Measurements from ENCODE around the gene CLDND2.
A peak's percentile ranks its signal among the peaks of the same experiment; 100 is the strongest.
"Not testable (repeated sequence)": the region's sequence is repeated elsewhere in the genome, so short reads cannot be mapped to it uniquely, and the experiment has no call there.

Gene CLDND2, protein sequence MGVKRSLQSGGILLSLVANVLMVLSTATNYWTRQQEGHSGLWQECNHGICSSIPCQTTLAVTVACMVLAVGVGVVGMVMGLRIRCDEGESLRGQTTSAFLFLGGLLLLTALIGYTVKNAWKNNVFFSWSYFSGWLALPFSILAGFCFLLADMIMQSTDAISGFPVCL

DNA sequence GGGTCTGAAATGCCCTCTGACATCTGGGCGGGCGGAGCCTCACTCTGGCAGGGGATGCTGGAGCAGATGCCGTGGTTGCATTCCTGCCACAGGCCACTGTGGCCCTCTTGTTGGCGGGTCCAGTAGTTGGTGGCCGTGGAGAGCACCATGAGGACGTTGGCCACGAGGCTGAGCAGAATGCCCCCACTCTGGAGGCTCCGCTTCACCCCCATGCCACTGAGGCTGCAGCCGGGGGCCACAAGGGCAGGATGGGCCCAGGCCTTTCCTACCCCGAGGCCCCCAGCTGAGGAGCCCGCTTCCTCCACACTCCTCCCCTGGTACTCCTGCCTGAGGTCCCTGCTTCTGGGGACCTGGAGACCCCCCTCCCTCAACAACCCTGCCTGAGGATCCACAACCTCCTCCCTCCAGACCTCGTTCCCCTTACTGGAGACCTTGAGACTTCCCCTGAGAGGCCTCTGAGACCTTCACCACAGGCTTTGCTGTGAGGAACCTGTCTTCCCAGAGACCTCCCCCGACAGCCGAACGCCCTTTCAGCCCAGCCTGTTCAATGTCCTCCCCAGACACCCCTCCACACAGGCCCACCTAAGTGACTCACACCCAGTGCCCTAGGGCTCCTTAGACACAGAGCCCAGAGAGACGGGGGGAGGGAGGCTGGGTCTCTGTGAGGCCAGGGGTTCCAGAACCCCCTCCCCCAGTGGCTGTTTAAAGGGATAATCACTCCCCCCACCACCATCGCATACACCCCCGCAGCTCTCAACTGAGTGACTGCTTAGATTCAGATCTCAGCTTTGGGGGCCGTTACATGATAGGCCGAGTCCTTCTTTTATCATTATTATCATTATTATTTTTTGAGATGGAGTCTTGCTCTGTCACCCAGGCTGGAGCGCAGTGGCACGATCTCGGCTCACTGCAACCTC lies at the start of gene CLDND2:
CLDND2 (minus strand) TSS at position 638 of the 917 bp plus-strand sequence; CDS start at position 212, 426 bp downstream.
- Histone ChIP-seq H3K27me3 (ENCODE audit: control insufficient read depth in 1 of 2, insufficient read depth in 2 of 2, low read length in 2 of 2) (peaks cover 0 to 2% of the 10 kb centered on the region in 2 donors), H3K9me3 (ENCODE audit: control insufficient read depth in 2 of 2, low read length in 2 of 2) (no peaks in the 10 kb centered on the region), H3K4me1 (ENCODE audit: control insufficient read depth, insufficient read depth, low read length) (peaks cover 32% of the 10 kb centered on the region), H3K9ac (ENCODE audit: low read length in 2 of 2) (peak within 1 kb of the TSS; percentile 72 to 74), H3K36me3 (ENCODE audit: control insufficient read depth in 2 of 2, insufficient read depth in 2 of 2, low read length in 2 of 2) (no peaks in the 10 kb centered on the region), H3K27ac (ENCODE audit: low read length) (peak within 1 kb of the TSS; percentile 55), H3K4me3 (ENCODE audit: low read length in 2 of 2) (peak within 1 kb of the TSS; percentile 79 to 91)

DNA sequence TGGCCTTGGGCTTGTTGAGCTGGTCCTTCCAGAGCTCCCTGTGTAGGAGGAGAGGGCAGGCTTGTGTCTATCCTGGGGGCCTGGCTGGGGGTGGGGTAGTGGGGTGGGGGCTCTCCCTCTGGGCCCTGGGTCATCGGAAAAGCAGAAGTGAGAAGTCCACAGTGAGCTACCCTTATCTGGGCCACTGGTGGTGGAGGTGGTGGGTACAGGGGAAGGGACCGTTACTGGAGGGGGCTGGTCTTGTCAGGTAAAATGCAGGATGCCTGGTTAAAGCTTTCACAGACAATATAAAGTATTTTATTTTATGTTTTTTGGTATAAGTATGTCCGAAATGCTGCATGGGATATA lies 49.0 kb upstream of the CLDND2 start:
- no peaks in the 10 kb centered on the region for H3K36me3 ChIP-seq (ENCODE audit: control insufficient read depth in 2 of 2, insufficient read depth in 2 of 2, low read length in 2 of 2)
- no peaks in the 10 kb centered on the region for H3K9me3 ChIP-seq (ENCODE audit: control insufficient read depth in 2 of 2, low read length in 2 of 2)
- no peaks in the 10 kb centered on the region for H3K4me1 ChIP-seq (ENCODE audit: control insufficient read depth, insufficient read depth, low read length)
- H3K27ac ChIP-seq (ENCODE audit: low read length) = no peak overlapping the region
- peaks cover 3 to 14% of the 10 kb centered on the region in 2 donors for H3K27me3 ChIP-seq (ENCODE audit: control insufficient read depth in 1 of 2, insufficient read depth in 2 of 2, low read length in 2 of 2)
- H3K9ac ChIP-seq (ENCODE audit: low read length in 2 of 2) = no peak overlapping the region
- H3K4me3 ChIP-seq (ENCODE audit: low read length in 2 of 2) = no peak overlapping the region

DNA sequence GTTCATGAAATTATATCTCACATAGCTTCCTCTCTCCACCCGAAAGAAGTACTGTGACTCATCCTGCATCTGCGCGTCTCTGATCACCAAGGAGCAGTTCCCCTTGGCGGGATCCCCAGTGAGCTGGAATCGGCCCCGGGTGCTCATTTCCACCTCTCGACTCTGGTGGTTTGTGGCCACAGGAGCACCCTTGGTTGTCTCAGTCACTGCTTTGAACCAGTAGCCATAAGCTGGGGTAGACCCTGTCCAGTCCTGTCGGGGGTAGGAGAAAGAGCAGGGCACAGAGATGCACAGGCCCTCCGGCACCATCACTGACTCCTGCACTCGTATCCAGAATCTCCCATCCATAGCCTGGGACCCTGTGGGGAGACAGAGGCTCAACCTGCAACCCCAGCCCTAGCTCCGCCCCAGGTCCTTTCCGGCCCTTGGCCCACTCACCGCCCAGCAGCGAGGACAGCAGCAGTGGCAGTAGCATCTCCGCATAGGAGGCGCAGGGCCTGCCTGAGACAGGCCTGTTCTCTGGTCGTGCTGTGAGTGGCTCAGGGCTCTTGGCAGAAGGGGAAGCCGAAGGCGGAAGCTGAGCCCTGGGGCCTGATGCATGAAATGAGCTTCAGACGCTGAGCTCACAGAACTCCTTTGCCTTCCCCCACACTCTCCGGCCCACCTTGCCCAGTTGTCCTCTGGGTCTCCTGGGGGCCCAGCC lies 48.5 kb upstream of the CLDND2 start, which contains the start of gene SIGLEC10:
SIGLEC10 (minus strand) TSS at position 536 of the 703 bp plus-strand sequence; CDS start at position 475, 61 bp downstream.
- Histone ChIP-seq H3K4me1 (ENCODE audit: control insufficient read depth, insufficient read depth, low read length) (no peaks in the 10 kb centered on the region), H3K4me3 (ENCODE audit: low read length in 2 of 2) (no peak within 1 kb of the TSS), H3K36me3 (ENCODE audit: control insufficient read depth in 2 of 2, insufficient read depth in 2 of 2, low read length in 2 of 2) (no peaks in the 10 kb centered on the region), H3K9me3 (ENCODE audit: control insufficient read depth in 2 of 2, low read length in 2 of 2) (no peaks in the 10 kb centered on the region), H3K27me3 (ENCODE audit: control insufficient read depth in 1 of 2, insufficient read depth in 2 of 2, low read length in 2 of 2) (peaks cover 3 to 14% of the 10 kb centered on the region in 2 donors), H3K27ac (ENCODE audit: low read length) (no peak within 1 kb of the TSS), H3K9ac (ENCODE audit: low read length in 2 of 2) (no peak within 1 kb of the TSS)

DNA sequence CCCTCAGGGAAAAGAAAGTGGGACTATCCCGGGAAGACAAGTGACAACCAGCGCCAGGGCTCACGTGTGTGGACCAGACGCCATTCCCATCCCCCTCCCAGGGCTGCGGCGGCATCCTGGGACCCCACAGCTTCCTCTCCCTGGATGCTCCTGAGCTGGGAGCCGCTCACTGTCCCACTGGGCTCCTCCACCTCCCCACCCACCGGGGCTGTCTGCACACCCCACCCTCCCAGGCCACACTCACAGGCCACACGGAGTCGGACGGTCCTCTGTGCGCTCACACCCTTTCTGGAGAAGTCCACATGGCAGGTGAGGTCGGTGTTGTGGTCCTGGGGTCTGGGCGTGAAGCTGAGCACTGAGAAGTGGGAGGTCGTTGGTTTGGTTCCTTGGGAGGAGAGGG lies 47.6 kb upstream of the CLDND2 start:
- not testable (repeated sequence) for H3K9ac ChIP-seq (ENCODE audit: low read length in 2 of 2); H3K27ac ChIP-seq (ENCODE audit: low read length); H3K36me3 ChIP-seq (ENCODE audit: control insufficient read depth in 2 of 2, insufficient read depth in 2 of 2, low read length in 2 of 2); H3K9me3 ChIP-seq (ENCODE audit: control insufficient read depth in 2 of 2, low read length in 2 of 2); H3K4me1 ChIP-seq (ENCODE audit: control insufficient read depth, insufficient read depth, low read length); H3K4me3 ChIP-seq (ENCODE audit: low read length in 2 of 2)
- peaks cover 3 to 12% of the 10 kb centered on the region in 2 donors for H3K27me3 ChIP-seq (ENCODE audit: control insufficient read depth in 1 of 2, insufficient read depth in 2 of 2, low read length in 2 of 2)

DNA sequence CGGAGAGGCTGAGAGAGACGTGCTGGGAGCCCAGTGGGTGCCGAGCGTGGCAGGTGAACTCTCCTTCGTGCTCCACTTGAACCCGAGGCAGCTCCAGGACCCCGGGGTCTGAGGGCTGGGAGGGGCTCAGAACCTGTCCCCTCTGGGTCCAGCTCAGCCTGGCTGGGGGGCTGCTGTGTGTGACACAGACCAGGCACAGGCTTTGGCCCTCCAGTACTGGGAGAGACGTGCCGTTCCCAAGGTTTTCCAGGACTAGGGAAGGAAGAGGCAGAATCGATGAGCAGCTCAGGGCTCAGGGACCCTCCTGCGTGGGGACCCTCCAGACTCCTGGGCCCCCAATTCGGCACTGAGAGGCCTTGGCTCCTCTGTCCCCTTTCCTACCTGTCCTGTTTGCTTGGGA lies 46.4 kb upstream of the CLDND2 start:
- no peak overlapping the region for H3K27ac ChIP-seq (ENCODE audit: low read length)
- H3K27me3 ChIP-seq (ENCODE audit: control insufficient read depth in 1 of 2, insufficient read depth in 2 of 2, low read length in 2 of 2) = peaks cover 4 to 7% of the 10 kb centered on the region in 2 donors
- H3K9me3 ChIP-seq (ENCODE audit: control insufficient read depth in 2 of 2, low read length in 2 of 2) = no peaks in the 10 kb centered on the region
- H3K4me1 ChIP-seq (ENCODE audit: control insufficient read depth, insufficient read depth, low read length) = no peaks in the 10 kb centered on the region
- H3K36me3 ChIP-seq (ENCODE audit: control insufficient read depth in 2 of 2, insufficient read depth in 2 of 2, low read length in 2 of 2) = no peaks in the 10 kb centered on the region
- H3K4me3 ChIP-seq (ENCODE audit: low read length in 2 of 2) = no peak overlapping the region
- no peak overlapping the region for H3K9ac ChIP-seq (ENCODE audit: low read length in 2 of 2)

DNA sequence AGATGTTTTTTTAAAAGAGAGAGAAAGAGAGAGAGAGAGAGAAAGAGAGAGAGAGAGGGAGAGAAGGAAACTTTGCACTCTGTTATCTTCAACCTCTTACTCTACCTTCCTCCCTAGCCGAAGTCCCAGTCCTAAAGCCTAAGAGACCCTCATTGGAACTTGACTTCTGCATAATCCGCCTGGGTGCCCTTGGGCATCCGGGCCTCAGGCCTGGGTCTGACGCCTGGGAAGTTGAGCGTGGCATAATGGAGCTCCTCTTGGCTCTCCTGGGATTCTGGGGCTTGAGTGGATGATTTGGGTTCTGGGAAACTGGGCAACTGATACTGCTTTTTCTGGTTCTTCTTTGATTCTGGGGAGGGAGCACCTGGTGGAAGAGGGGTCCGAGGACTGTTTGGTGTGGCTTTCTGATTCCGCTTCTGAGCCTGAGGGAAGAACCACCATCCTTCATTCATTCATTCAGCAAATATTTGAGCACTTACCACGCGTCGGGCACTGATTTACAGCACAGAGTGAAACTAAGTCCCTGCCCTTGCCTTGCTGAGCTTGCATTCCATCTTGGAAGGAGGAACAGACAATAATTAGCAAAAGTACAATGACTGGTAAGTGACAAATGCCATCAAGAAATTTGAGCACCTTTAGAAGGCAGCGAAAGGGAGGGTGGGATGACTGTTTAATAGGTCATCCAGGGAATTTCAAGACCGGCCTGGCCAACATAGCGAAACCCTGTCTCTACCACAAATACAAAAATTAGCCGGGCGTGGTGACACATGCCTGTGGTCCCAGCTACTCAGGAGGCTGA lies 42.3 kb upstream of the CLDND2 start:
- Histone ChIP-seq H3K36me3 (ENCODE audit: control insufficient read depth in 2 of 2, insufficient read depth in 2 of 2, low read length in 2 of 2) (no peaks in the 10 kb centered on the region), H3K27me3 (ENCODE audit: control insufficient read depth in 1 of 2, insufficient read depth in 2 of 2, low read length in 2 of 2) (peaks cover 2 to 4% of the 10 kb centered on the region in 2 donors), H3K4me3 (ENCODE audit: low read length in 2 of 2) (no peak overlapping the region), H3K9ac (ENCODE audit: low read length in 2 of 2) (no peak overlapping the region), H3K4me1 (ENCODE audit: control insufficient read depth, insufficient read depth, low read length) (no peaks in the 10 kb centered on the region), H3K27ac (ENCODE audit: low read length) (no peak overlapping the region), H3K9me3 (ENCODE audit: control insufficient read depth in 2 of 2, low read length in 2 of 2) (peaks cover 0 to 2% of the 10 kb centered on the region in 2 donors)

DNA sequence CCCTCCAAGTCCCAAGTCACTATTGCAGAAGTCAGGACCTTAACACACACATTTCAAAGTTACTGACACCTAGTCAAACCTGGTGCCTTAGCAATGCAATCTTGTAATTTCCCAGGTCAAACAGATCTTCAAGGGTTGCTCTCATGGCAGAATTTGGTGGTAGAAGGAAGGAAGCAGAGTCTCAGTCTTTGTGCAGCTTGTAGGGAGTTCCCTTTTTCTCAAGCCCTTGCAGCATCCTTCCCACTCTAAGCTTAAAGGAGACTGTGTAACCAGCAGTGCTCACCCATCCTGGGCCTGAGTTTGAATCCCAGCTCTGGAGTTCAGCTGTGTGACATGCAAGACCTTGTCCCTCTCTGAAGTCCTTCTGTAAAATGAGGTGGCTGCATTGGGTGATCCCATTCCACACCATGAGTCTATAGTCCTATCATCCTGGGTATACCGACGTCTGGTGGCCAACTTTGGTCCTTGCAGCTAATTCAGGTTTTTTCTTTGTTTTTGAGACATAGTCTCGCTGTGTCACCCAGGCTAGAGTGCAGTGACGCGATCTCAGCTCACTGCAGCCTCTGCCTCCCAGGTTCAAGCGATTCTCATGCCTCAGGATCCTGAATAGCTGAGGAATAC lies 38.8 kb upstream of the CLDND2 start:
- Histone ChIP-seq H3K27me3 (ENCODE audit: control insufficient read depth in 1 of 2, insufficient read depth in 2 of 2, low read length in 2 of 2) (peaks cover 0 to 4% of the 10 kb centered on the region in 2 donors), H3K9ac (ENCODE audit: low read length in 2 of 2) (no peak overlapping the region), H3K27ac (ENCODE audit: low read length) (no peak overlapping the region), H3K4me1 (ENCODE audit: control insufficient read depth, insufficient read depth, low read length) (no peaks in the 10 kb centered on the region), H3K36me3 (ENCODE audit: control insufficient read depth in 2 of 2, insufficient read depth in 2 of 2, low read length in 2 of 2) (no peaks in the 10 kb centered on the region), H3K9me3 (ENCODE audit: control insufficient read depth in 2 of 2, low read length in 2 of 2) (peaks cover 0 to 3% of the 10 kb centered on the region in 2 donors), H3K4me3 (ENCODE audit: low read length in 2 of 2) (no peak overlapping the region)

DNA sequence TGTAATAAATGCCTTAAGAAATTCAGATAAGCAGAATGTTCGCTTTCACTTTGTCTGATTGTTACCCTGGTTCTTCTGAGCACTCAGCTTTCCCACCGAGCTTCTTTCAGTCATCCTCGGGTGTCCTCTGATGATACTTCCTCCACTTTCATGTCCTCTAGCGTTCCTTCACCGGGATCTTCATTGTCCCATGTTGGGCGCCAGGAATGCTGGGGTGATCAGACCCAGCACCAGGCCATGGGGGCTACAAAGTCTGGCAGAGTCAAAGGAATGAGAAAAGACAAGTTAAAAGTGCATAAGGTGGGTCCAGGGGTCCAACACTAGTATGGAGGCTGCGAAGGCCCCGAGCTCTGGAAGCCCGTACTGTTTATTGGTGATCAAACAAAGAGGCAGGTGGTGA lies 33.3 kb upstream of the CLDND2 start:
- no peak overlapping the region for H3K9ac ChIP-seq (ENCODE audit: low read length in 2 of 2)
- H3K27me3 ChIP-seq (ENCODE audit: control insufficient read depth in 1 of 2, insufficient read depth in 2 of 2, low read length in 2 of 2) = no peaks in the 10 kb centered on the region
- H3K4me3 ChIP-seq (ENCODE audit: low read length in 2 of 2) = no peak overlapping the region
- peaks cover 4 to 9% of the 10 kb centered on the region in 2 donors for H3K9me3 ChIP-seq (ENCODE audit: control insufficient read depth in 2 of 2, low read length in 2 of 2)
- H3K4me1 ChIP-seq (ENCODE audit: control insufficient read depth, insufficient read depth, low read length) = no peaks in the 10 kb centered on the region
- no peaks in the 10 kb centered on the region for H3K36me3 ChIP-seq (ENCODE audit: control insufficient read depth in 2 of 2, insufficient read depth in 2 of 2, low read length in 2 of 2)
- no peak overlapping the region for H3K27ac ChIP-seq (ENCODE audit: low read length)

DNA sequence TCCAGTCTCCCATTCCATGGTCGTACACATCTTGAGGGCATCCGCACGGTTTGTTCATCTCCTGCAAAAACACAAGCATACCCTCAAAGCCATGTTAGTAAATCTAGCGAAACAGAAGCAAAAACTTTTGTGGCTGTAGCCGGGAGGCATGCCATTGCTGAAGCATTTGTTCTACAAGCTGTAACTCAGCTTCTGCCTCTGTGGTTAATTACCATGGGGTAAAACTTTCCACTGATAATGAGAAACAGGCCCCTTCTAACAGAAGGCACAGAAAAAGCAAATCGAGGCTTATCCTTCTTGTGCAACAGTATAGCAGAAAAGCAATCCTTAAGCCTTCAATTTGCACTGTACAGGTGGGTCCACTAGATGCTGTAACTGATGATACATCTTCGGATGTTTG lies 31.1 kb upstream of the CLDND2 start:
- H3K9me3 ChIP-seq (ENCODE audit: control insufficient read depth in 2 of 2, low read length in 2 of 2); H3K27me3 ChIP-seq (ENCODE audit: control insufficient read depth in 1 of 2, insufficient read depth in 2 of 2, low read length in 2 of 2); H3K27ac ChIP-seq (ENCODE audit: low read length); H3K4me1 ChIP-seq (ENCODE audit: control insufficient read depth, insufficient read depth, low read length); H3K36me3 ChIP-seq (ENCODE audit: control insufficient read depth in 2 of 2, insufficient read depth in 2 of 2, low read length in 2 of 2); H3K4me3 ChIP-seq (ENCODE audit: low read length in 2 of 2); H3K9ac ChIP-seq (ENCODE audit: low read length in 2 of 2): not testable (repeated sequence)

DNA sequence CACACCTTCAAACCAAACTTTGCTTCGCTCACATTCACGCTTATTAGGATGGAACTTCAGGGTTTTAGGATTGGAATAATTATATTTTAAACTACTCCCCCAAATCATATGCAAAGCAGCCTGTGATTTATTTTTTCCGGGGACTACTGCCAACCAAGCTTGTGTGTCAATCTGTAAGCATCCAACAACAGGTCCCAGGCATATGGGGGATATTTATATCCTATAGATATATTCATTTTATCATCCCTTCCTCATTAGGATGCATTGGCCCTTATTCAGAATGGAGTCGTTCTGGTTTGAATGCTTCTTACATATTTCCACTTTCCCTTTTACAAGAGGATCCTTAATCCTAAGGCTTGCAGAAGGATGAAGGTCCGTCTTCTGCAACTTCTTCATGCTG lies 30.4 kb upstream of the CLDND2 start:
- Histone ChIP-seq H3K9ac (ENCODE audit: low read length in 2 of 2) (no peak overlapping the region), H3K36me3 (ENCODE audit: control insufficient read depth in 2 of 2, insufficient read depth in 2 of 2, low read length in 2 of 2) (no peaks in the 10 kb centered on the region), H3K4me1 (ENCODE audit: control insufficient read depth, insufficient read depth, low read length) (peaks cover 6% of the 10 kb centered on the region), H3K9me3 (ENCODE audit: control insufficient read depth in 2 of 2, low read length in 2 of 2) (peaks cover 4 to 6% of the 10 kb centered on the region in 2 donors), H3K27ac (ENCODE audit: low read length) (no peak overlapping the region), H3K27me3 (ENCODE audit: control insufficient read depth in 1 of 2, insufficient read depth in 2 of 2, low read length in 2 of 2) (no peaks in the 10 kb centered on the region), H3K4me3 (ENCODE audit: low read length in 2 of 2) (no peak overlapping the region)

Measured in stomach smooth muscle (tissue), 2 donors.